Right kidney (tissue), 1 donor: ENCODE data around the gene XPO6.

Source experiments
- DNase-seq: peaks from one replicate; pipeline ENCODE4 v3.0.0-alpha.2; 2016

Gene XPO6

DNA sequence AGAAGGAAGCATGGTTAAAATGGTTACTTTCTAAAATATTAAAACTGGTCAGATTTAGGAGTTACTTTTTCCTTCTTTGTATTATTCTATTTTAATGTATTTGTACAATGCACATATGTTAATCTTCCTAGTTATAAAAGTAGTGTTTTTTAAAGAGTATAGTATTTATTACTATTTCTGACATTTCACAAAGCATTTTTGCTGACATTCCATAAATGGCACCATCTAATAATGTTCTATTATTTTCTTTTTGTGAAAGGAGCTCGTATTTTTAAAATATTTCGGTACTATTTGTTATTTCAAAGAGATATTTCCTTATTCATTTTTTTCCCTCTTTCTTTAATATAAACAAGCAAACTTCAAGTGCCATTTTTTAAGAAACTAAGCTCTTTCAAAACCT, 100.8 kb downstream of the XPO6 start:
- DNase-seq: no peak

DNA sequence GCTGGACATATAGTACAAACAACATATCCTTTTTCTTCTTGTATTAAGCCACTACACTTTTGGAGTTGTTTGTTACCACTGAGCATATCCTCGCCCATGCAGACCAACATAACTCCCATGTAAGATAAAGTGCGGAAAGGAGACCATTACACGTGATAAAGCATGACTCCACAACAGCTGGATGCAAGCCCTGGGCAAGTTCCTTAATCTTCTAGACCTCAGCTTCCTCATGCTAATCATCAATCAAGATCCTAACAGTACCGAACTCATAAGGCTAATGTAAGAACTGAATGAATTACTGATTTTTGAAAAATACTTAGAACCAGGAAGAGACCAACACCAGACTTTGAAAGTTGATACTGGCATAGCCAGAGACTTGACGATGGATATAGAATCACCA, 101.3 kb downstream of the XPO6 start:
- DNase-seq: no peak

DNA sequence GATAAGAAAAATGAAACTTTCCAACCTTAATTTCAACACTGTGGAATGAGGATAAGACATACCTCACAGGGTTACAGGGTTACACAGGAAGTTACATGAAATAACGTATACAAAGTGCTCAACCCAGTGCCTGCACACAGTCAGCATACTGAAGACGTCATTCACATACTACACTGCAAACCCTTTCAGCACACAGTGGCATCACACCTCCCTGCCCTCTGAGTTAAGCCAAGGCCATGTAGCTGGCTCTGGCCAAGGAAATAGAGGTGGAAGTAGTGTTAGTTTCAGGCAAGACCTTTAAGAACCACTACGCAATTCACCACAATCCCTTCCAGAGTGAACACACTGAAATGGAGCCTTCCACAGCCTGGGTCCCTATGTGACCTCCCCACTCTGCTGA, 101.7 kb downstream of the XPO6 start:
- no peak for DNase-seq

DNA sequence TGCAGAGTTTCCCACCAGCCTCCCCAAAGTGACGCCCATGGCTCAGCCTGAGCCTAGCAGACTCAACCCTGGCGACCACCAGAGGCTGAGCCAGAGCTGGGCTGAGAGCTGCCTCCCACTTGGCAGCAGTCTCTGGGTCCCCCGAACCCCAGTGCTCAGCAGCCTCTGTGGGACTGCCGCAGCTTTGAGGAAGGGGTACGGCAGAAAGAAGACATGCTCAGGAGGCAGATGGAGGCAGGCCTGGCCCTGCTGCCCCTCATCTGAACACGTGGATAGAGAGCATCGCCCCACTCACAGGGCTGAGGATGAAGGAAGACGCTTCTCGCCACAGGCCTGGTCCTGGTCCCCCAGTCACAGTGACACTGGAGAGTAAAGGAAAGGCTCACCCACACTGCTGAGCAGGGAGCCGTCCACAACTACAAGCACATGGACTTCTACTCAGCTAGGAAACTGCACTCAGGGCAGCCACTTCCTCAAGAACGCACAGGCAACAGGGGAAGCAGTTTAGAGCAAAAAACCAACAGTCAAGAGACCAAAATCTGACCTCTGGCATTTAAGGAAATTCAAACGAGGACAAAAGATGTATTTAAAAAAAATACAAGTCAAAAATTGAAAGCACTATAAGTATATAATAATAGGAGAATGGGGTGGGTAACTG, 103.0 kb downstream of the XPO6 start:
- no peak for DNase-seq

DNA sequence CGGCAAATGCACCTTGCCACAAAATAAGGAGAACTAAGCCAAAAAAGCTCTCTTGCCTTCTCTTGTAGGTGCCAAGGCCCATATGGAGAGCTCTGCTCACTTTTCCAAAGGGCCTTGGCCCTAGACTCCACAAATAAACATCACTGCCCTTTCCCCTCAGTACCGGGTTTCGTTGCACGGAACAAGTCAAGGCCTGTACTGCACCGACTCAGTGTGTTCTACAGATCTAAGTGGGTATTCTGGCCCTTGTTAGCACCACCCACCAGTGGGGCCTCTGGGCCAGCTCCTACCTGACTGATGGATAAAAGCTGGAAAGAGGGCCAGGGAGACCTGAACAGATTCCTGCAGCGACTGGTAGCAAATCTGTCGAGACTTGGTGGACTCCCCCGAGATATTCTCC, 104.5 kb downstream of the XPO6 start:
- DNase-seq: no peak

DNA sequence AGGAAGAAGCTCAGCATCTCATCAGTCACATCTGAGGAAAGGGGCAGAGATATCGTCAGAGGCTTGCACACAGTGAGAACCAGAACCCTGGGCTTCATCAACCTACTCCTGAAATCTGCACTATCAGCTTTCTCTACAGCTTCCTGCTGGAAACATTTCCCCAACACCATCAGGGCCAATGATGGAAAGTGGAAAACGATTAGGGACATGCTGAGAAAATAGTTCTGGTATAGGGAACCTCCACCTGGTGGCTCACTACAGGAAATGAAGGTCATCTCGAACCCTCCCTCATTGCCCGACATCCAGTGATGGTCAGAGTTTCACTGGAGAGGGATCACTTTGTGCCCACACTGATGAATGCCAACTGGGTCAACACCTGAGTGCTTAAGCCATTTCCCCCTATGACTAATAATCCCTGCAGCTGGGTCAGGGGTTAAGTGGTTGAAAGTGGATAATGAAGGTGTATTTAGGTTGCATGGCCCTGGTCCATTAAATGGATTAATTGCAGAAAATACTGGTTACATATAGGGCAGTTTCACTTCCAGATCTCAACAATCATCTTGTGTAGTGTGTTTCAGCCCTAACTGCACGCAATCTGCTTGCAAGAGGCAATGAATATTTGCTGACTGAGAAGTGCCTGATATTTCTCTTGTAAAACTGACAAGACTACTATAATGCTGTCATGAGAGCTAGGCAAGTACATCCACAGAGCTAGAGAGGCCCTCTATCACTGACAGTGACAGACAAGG, 105.1 kb downstream of the XPO6 start:
- DNase-seq: no peak

DNA sequence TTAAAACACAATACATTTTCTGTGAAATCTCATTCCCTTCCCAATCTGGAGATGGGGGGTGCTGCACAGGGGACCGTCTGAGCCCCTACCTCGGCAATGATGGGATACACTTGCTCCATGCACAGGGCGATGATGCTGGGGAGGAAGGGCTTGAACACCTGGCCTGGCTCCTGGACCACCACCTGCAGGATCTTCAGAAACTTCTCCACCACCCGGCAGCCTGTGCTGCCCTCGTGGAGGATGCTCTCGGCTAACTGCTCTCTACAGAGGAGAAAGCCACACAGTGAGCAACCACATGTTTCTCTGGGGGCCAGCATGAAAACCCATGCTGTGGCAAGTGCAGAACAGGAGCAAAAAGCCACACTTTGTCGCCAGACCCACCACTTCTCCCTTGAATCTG, 105.8 kb downstream of the XPO6 start:
- DNase-seq: no peak

DNA sequence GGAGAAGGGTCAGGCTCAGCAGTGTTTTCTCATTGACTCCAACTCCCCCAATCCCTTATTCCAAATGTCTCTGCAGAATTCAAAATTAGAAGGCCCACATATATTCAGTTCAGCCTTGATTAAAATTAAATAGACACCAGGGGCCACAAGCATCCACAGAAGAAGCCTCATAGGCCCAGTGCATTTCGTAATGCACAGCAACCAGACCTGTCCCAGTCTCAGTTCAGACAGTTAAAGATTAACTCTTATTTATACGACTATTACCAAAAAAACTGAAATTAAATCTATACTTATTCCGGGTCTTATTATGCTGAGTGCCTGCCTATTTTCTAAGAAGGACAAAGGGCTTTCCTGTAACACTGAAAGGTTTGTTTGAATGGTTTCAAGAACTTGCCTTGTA, 106.5 kb downstream of the XPO6 start:
- DNase-seq: no peak

DNA sequence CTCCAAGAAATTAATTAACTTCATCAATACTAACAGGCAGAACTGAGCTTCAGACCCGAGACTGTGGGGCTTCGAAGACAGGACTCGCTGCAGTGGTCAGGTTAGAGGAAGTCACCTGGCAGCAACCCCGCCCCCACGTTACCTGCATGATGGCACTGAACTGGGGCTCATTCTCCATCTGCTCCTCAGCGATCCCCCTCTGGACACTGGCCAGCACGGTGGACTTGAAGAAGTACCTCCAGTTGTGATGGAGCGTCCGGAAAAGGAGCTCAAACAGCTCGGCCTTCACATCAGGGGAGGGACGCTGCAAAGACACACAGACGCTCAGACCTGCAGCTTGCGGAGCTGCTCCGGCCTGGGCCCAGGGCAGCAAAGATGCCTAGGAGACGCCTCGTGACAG, 107.4 kb downstream of the XPO6 start:
- DNase-seq: no peak

DNA sequence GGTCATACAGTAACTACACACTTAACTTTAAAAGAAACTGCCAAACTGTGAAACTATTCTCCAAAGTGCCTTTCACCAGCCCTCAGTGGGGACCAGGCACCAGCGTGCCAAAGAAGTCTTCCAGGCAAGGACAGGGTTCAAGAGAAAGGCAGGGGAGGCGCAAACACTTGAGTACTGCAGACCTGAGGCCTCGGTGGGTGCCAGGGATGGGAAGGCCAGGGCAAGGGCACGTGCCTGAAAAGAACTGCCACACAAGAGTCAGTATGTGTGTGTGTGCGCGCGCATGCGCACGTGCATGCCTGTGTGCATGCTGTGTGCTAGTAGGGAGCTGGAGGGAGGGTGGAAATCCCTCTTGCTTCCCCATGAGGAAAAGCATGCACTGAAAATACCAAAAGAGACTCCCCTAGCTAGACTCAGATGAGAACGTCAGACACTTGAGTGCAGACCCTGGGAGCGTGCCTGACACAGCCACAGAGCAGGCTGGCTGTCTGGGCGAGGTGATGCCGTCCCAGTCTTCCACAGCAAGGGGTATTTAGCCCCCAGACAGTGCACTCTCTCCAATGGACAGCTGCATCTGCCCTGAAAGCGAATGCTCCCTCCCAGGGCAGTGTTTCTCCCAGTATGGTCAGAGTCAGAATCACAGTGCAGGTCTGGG, 108.1 kb downstream of the XPO6 start:
- no peak for DNase-seq

DNA sequence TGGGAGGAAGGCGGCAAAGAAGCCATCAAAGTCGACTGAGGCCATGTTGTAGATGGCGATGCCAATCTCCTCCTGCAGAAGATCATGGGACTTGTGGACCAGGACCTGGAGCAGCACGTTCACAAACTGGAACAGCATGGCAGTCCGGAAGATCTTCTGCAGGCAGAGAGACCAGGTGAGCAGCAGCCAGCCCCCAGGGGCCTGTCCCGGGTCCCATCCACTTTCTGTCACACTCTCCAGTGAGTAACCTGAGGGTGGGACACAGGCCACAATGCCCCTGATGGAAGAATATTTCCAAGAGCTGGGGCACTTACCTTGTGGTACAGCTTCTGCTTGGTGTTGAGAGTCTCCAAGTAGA, 110.3 kb downstream of the XPO6 start:
- no peak for DNase-seq

DNA sequence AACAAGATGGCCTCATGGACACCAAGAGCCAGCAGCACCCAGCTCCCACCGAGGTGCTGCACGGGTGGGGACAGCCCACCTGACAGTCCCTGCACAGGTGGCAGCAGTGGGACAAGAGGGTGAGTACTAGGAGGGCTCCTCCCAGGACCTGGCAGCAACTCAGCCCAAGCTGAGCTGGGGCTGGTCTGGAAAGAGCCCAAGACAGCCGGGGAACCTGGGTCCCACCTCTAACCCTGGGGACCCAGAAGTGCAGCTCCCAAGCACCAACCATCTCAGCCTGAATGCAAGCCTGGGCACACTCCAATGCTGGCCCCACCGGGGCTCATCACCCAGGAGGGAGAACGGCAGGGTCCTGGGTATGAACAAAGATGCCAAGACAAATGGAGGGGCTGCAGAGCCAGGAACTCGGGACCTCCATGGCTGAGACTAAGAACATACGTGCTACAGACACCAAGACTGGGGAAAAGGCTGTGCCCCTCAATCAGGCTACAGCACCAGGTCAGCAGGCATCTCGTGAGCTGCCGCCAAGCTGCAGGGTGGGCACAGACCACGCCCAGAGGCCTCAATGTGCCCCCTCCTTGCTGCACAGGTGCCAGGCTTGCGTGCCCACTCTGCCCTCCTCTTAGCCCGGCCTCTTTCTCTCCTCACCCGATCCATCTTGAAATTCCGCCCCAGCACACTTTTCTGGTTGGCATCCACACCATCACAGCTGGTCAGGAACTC, 110.8 kb downstream of the XPO6 start:
- no peak for DNase-seq

DNA sequence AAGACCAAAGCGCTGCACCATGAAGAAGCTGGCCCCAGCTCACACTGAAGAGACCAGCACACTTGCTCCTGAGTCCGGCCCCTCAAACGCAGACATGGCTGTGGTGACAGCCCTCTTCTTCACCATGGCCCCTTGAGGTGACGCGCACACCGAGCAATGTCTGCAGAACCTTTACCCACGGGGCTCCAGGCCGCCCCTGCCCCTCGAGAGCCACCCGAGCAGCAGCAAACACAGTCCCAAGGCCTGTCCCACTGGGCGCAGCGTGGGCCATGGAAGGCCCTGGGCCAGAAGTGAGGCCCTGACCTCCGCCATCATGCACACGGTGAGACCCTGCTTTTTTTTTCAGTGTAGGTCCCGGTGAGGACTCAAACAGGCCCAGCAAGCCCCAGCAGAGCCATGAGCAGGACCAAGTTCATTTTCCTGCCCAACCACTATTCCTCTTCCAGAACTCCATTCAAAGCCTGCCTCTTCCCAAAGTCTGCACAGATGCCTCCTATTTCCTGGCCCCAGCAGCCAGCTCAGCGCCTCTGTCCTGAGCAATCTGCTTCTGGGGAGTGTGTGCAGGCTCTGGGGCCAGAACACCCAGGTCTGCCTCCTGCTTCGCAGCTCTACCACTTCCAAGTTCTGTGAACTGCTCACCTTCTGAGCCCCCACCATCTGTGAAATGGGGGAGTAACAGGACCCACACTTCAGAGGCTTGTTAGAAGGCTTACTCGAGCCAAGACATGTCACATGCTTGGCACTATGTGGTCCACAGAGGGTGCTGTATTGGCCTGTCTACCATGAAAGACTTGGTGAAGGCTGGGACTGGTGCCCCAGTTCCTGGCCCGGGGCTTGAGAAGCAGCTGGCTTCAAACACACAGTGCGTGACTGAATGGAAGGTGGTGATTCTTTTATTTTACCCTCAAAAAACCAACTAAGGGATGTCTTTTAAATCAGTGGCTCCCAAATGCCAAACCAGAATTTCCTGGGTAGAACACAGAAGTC, 112.5 kb downstream of the XPO6 start:
- DNase-seq: no peak

DNA sequence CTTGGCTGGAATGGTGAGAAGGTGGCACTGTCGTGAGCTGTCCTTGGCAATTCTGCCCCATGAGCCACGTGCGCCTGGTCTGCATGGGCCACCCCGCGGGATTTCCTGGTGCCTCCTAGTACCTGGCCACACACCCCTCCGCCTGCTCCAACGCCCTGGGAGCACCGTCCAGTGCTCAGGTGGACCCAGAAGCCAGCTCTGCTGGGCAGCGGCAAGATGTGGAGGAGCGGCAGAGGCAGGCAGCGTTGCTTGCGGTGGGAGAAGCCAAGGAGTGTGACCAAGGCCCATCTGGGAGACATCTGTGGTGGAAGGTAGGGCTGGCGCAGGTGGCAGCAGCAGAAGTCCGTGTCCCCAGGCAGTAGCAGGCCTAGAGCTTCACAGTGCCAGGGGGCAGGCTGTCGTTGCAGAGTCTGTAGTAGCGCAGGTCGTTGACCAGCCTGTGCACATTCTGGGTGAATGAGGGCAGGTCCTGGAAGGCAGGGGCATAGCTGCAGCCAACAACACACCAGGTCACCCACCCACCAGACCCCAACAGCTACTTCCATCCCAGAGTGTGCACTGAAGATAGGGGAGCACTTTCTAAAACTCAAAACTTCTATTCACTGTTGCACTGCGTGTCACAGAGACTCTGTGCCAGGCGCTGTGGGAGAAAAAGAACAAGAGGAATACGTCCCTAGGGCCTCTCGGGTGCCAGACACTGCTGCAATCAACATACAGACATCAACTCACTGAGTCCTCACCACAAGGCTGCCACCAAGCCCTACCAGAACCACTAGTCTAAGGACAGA, 113.4 kb downstream of the XPO6 start:
- no peak for DNase-seq

DNA sequence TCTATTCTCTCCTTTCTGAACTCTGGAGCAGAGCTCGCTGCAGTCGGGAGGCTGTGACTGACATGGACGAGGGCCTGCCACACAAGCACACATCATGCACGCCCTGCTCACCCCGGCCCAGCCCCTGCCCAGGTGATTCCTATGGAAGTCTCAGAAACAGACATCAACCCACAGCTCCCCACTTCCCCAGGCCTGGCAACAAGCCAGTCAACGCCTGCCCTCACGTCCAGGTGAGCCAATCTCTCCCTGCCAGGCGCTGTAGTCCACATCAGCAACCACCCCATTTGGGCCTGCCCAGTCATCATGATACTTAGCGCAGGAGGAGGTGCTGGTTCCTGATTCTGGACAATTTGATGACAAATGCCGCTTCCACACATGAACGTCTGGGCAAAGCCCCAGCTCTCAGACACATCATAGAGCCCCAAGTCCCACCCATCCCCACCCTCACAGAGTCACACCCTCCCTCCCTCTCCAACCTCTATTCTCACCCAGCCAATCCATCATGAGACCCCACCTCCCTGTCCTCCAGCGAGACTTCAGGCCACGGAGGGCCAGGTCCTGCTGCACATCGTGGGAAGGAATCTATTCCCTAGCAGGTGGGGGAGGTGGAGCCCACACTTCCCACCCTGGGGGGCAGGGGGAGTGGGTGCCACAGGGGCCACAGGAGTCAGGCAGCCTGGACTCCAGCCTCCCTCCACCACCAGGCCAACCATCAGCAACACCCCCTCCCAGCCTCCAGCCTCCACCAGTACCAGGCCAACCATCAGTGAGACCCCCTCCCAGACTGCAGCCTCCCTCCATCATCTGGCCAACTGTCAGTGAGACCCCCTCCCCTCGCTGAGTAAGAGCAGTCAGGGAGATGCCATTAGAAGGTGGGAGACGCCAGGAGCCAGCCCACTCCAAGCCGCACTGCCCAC, 114.5 kb downstream of the XPO6 start:
- DNase-seq: no peak

DNA sequence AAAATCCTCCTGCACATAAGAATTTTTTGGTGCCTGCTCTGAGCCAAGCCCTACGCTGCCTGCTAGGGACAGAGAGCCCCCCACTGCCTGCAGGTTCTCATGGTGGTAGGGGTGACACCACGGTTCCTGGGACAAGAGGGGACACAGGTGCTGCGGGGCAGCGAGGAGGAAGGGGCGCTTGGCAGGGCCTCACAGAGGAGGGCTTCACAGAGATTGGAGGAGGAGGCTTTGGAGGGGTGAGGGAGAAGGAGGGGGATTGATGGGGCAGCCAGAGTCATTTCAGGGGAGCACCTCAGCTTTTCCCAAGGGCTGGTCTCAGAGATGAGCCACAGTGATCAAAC, 118.4 kb downstream of the XPO6 start:
- no peak for DNase-seq

DNA sequence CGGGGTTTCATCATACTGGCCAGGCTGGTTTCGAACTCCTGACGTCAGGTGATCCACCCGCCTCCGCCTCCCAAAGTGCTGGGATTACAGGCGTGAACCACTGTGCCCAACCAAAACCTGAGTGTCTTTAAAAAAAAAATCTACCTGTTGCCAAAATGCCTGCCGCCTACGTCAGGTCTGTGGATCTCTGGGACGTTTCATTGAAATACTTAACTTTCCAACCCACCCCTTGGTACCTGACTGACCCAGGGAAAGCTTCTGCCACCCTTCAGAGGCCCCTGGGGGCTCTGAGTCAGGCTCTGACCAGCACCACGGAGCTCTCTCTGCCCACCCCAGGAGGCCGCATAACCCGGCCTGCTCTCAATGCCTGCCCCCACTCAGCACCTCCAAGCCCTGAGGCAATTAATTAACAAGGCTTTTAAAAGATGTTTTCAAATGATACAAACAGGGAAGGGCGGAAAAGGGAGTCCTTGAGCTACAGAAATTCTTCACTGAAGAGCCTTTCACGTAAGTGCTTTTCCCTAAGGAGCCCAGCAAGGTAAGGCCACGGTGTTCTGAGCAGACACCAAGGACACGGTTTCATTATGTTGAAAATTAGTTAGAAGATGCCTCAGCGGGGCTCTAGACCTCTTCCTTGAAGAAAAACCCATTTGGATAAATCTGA, 118.9 kb downstream of the XPO6 start:
- DNase-seq: no peak

DNA sequence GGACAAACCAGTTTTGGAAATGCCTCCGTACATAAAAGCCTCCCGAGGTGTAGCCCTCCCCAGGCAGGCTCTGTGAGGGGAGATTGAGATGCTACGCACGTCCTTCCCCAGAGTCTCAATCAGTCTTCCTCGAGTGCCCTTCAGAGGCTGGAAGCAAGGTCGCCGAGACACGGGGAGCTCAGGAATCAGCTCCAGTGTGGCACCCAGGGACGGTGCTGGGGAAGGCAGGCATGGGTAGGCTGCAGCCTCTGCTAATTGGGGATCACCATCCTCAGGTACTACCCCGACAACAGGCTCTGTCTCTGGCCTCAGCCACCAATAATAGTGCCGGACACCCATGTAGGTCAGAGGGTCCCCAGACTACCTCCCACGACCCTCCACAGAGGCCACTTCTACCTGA, 120.1 kb downstream of the XPO6 start:
- DNase-seq: no peak

DNA sequence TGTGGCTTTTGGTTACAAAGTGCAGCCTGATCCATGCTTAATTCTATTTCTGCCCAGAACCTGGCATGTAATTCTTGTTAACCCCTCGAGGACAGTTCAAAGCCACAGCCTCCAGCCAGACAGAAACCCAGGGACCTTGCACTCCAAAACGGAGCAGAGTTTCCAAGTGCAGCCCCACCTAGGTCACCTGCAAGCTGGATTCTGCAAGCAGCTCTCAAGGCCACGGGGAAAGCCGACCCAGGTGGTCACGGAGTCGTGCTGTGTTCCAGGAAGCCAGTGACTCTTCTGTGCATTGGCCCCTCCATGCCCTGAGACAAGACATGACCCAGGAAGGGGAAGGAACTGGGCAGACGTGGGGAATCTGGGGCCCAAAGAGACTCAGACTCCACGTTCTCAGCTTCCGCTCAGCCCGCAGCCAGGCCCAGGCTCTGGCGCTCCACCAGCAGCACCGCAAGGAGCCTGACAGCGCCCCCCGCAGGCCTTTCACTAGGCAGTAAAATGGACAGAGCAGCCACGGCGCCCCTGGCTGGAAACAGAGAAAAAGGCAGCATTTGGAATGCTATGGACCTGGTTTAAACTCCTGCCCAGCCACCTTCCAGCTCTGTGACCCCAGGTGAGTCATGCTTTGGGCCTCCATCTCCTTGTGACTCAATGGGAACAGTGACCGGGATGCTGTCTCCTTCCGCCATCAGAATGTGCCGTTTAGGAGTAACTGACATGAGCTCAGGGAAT, 121.0 kb downstream of the XPO6 start:
- no peak for DNase-seq
